Stimulated activated CD8-positive, alpha-beta memory T cell treated with anti-CD3 and anti-CD28 coated beads, Interleukin-4, amount 100 ng/mL, for 48 hours (primary cell): ENCODE data around the gene CEP63.
A peak's percentile ranks its signal among the peaks of the same experiment; 100 is the strongest.
"Not testable (repeated sequence)": the region's sequence is repeated elsewhere in the genome, so short reads cannot be mapped to it uniquely, and the experiment has no call there.

Experiments
- DNase-seq: peaks from one replicate; pipeline ENCODE4 v3.0.0-alpha.2; 2020

The CEP63 gene

DNA sequence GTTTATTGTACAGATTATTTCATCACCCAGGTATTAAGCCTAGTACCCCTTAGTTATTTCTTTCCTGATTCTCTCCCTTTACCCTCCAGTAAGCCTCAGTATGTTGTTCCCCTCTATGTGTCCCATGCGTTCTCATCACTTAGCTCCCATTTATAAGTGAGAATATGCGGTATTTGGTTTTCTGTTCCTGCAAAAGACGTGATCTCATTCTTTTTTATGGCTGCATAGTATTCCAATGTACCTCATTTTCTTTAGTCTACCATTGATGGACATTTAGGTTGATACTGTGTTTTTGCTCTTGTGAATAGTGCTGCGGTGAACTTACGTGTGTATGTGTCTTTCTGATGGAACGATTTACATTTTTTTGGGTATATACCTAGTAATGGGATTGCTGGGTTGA, 36.7 kb downstream of the CEP63 start:
- DNase-seq: no peak

DNA sequence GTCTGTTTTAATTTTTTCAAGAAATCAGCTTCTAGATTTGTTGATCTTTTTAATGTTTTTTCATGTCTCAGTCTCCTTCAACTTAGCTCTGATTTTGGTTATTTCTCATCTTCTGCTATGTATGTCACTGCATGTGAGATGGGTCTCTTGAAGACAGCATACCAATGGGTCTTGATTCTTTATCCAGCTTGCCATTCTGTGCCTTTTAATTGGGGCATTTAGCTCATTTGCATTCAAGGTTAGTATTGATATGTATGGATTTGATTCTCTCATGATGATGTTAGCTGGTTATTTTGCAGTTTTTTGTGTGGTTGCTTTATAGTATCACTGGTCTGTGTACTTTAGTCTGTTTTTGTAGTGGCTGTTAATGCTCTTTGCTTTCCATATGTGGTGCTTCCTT, 39.4 kb downstream of the CEP63 start:
- DNase-seq: no peak

DNA sequence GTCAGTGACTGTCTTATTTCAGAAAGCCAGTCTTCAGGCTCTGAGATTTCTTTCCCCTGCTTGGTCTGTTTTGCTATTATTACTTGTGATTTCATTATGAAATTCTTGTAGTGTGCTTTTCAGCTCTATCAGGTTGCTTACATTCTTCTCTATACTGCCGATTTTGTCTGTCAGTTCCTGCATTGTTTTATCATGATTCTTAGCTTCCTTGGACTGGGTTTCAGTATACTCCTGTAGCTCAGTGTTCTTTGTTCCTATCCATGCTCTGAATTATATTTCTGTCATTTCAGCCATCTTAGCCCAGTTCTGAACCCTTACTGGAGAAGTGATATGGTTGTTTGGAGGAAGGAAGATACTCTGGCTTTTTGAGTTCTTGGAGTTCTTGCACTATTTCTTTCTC, 40.5 kb downstream of the CEP63 start:
- DNase-seq: no peak

DNA sequence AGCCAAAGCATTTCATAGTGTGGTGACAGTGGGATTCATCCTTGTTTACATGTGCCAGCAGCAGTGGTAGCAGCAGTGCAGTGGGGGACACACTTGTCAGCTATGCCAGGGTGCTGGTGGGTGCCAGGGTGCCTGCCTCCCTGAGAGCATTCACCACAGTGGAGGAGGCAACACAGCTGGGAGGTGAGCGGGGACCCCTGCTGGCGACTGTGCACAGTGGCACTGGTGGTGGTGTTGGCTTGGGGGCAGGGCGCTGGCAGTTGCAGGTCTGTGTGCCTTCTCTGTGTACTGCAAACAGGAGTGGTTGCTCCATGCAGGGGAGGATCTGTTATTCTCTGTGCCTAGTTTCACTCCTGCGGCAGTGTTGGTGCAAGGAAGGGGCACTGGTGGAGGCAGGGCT, 41.2 kb downstream of the CEP63 start:
- DNase-seq: peak; percentile 37

DNA sequence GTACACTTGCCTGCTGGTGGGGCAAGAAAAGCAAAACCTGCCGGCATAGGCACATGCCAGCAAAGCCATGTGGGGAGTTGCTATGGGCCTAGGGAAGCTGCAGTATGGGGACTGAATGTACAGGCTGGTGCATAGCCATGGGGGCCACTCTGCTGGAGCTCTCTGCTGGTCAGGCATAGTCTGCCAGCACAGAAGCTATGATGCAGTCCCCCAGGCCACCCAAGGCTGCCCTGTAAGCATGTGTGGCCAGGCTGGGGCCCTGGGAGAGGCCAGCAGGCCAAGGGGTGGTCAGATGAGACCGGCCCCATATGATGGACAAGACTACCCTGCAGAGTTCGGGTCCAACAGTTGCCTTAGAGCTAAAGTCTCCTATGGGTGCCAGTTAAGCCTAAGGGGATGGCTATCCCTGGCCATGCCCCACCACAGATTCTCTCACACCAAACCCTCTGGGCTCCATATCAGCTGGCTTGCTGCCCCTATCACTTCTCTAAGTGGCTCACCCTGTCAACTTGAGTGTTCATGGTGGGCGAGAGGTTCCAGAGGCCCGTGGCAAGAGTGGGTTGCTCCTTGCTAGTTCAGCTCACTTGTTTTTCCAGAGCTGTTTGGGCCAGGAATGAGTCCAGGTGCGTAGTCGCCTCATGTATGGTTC, 41.8 kb downstream of the CEP63 start:
- DNase-seq: no peak

DNA sequence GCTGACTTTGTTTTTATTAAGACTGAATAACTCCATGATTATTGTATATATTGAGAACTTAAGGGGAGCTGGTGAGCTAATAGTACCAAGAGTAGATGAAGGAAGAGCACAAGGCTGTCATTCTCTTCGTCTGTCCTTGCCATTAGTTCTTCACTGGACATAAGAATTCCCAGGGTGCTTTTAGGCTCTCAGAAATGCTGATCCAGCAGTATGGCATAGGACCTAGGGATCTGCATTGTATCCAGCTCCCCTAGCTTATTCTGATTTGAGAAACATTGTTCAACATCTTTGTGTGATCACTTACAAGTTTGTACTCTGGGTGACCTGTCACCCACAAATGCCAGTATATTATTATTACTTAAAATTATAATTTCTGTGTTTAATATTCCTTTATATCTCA, 47.6 kb downstream of the CEP63 start:
- no peak for DNase-seq

DNA sequence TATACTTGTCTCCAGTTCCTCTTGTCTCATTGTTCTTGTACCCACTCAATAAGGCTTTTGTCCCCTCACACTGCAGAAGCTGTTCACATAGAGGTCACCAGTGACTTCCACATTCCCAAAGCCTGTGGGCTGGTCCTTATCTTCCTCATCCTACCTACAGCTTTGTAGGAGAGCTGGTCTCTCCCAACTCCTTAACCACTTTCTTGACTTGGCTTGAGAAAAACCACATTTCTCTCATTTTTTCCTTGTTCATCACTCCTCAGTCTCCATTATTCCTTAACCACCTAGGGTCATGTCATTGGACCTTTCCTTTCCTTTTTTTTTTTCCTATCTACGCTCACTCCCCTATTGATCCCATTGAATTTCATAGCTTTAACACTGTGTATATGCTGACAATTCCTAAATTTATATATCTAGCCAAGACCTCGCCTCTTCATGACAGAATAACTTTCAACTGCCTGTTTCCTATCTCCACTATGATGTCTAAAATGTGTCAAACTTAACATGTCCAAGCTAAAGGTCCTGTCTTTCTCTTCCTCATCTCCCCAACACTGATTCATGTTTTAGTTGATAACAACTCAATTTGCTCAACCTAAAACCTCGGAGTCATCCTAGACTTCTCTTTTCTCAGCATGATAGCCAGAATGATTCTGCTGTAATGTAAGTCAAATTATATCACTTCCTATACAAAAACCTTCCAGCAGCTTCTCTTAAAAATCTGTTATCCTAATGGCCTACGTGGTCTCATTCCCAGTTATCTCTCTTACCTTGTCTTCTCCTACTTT, 49.5 kb downstream of the CEP63 start:
- no peak for DNase-seq

DNA sequence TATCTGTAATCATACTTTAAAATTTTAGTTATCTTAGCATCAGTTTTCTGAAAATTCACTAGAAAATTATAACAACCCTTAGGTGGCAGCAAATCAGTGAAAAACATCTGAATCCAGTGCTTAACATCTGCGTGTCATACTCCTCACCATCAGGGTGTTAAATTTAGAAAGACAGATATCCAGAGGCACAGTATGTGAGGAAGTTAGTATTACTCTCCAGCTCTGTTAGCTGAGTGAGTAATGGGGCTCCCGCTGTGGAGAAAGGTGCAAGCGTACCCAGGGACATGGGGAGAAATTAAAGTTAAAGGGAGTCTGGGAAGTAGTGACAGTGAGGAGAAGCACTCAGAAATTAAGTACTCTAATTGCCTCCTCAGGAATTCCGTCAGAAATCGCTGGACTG, 50.9 kb downstream of the CEP63 start:
- DNase-seq: no peak

DNA sequence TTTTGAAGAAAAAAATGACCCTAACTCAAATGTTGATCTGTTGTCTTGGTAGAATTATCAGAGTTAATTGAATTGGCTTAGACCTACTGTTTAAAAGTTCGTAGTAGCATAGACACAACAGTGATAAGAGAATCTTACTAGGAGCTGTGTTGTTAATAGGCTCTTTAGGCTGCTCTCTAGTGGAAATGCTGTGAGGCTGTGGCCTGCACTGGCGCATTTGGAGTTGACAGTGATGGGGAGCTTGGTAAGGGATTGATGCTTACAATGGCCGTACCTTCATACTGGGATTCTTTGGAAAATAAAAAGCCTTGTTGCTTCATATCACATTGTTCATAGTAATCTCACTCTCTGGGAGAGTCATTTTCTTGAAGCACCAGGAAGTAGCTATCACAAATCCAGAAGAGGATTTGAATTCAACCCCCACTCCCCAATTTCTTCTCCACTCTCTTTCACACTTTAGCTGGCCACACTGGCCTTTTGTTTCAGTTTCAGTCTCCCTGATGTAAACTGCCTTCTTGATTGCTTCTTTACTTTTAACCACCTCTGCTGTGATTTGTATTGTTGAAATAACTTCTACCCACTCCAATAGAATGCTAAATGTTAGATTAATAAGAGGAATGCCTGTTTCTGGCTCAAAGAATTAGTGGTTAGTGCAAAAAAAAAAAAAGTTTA, 56.6 kb downstream of the CEP63 start:
- no peak for DNase-seq

DNA sequence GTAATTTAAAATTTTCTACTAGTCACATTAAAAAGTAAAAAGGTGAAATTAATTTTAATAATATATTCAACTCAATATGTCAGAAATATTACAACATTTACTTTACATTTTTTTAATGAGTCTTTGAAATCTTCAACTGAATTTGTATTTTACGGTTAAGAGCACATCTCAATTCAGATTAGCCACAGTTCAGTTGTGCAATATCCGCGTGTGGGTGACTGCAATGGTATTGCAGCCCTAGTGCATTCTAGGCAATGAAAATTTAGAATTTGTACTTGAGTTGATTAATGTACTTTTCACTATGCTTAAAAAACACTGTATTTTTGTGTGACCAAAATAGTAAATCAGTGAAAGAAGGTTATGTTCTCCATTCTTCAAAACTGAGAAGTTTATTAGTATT, 57.3 kb downstream of the CEP63 start:
- DNase-seq: no peak

DNA sequence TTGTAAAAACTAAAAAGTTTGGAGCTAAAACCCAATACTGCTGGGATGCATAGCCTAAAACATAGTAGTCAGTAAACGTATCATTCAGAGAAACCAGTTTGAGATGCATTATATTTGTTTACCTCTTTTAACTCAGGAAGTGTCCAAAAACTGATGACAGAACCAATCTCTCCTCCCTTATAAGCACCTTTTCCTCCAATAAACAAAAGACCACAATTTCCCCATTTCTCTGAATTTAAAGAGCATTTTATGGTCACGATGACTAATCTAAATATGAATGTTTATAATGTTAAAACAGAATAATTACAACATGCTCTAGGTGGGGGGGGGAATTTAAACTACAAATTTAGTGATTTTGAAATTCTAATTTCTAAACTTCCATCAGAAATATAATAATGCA, 58.5 kb downstream of the CEP63 start:
- DNase-seq: no peak

DNA sequence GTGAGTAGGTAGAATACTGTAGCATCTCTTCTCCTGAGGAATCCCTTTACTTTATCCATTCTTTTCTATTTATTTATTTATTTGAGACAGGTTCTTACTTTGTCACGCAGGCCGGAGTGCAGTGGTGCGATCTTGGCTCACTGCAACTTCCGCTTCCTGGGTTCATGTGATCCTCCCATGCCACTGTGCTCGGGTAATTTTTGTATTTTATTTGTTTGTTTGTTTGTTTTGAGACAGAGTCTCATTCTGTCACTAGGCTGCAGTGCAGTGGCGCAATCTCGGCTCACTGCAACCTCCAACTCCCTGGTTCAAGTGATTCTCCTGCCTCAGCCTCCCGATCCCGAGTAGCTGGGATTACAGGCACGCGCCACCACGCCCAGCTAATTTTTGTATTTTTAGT, 58.9 kb downstream of the CEP63 start:
- not testable (repeated sequence) for DNase-seq

DNA sequence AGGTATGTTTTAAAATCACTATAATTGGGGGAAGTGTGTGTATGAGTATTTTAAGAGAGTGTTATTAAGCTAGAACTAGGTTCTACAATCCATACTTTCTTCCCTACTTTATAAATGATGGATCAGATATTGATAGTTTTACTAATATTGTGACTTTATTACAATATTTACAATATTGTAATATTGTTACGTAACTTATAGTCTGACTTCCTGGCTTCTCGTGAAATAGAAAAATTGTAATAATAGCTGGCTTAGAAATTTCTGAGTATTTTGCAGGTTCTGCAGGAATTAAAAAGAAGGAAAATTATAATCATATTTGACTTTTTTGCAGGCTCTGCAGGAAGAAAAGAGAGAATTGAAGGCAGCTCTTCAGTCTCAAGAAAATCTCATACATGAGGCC, 60.0 kb downstream of the CEP63 start:
- no peak for DNase-seq

DNA sequence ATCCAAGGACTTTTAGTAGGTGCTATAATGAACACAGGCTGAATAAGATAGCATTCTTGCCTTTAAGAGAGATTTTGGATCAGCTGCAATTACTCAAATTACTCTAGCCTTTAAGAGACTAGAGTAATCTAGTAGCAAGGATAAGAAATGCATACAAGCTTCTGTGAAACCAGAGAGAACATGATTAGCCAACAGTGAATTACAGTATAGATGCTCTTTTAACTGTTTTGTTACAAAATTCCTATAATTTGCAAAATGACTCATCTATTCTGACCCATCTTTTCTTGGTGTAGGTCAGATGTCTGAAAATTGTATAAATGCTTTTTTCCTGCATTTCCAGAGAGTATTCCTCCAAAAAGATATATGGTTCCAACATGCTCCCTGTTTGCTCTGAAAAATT, 66.9 kb downstream of the CEP63 start:
- DNase-seq: no peak

DNA sequence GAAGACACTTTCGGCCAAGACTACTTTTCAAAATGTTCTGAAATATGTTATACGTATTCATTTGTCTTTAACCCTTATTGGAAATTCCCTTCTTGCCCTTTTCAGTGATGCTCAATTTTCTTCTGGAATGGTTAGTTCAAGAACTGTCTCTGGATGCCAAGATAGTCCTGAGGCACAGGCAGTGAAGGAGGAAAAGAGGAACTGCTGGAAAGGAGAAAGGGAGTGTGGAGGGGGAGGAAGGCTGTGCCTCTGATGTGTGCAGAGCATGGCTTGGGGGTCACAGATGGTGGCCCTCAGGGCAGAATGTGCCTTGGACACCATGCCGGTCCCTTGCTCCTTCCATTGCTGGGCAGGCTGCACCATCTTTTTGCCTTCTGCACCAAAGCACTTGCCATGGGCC, 73.7 kb downstream of the CEP63 start:
- DNase-seq: no peak

DNA sequence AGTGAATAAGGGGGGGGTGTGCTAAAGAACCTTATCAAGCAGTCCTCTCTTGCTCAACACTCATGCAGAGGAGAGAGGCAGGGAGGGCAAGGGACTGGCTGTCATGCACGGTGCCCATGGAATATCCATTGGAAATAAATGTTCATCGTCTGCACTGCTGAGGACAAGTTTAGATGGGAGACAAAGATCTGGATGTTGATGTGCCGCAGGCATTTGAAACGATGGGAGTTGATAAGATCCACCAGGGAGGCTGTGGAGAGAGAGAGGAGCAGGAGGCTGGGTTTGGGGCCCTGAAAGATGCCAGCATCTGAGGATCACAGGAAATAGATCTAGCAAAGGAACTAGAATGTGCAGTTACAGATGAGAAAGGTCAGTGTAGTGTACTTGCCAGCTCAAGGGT, 76.2 kb downstream of the CEP63 start:
- DNase-seq: no peak

DNA sequence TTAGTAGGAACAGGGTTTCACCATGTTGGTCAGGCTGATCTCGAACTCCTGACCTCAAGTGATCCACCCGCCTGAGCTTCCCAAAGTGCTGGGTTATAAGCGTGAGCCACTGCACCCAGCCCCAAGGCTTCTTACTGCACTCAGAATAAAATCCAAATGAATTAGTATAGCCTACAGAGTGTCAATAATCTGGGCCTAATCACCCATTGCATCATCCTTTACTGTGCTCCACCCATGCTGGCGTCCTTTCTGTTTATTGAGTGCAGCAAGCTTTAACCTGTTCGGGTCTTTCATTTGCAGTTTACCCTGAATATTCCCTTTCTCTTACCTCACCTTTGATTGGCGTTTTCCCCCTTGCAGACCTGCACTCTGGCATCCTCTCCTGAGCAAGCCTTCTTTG, 77.7 kb downstream of the CEP63 start:
- DNase-seq: no peak

DNA sequence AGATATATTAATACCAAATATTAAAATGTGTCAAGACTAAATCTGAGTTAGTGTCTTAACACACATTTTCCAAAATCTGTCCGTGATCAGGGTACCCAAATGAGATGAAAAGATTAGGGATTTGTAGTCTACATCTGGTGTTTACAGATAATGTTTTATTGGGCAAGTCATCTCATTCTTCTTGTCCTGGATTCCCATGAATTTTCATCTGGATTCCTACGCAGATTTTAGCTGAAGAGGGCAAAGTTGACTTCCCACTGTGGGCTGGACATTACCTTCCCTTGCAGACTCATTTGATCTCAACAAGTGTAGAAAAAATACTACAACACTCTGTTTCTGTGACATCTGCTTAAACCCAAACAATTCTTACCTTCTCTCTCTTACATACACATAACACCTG, 79.1 kb downstream of the CEP63 start:
- no peak for DNase-seq

DNA sequence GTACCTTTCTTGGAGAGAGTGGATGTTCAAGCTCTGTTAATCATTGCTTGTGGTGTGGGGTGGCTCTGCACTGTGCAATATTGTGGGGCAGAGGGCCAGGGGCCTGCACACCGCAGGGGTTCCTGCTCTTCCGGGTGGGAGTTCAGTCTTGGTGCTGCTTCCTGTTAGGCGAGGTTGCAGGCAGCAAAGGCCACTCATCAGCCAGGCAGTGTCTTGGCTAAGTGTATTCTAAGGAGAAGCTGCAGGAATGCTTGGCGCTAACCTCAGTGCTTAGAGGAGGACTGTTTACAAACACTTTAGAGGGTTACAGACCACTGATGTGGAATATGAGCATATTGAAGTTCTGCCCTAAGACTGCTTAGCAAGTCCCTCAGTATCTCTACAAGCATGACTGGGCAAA, 81.7 kb downstream of the CEP63 start:
- no peak for DNase-seq

DNA sequence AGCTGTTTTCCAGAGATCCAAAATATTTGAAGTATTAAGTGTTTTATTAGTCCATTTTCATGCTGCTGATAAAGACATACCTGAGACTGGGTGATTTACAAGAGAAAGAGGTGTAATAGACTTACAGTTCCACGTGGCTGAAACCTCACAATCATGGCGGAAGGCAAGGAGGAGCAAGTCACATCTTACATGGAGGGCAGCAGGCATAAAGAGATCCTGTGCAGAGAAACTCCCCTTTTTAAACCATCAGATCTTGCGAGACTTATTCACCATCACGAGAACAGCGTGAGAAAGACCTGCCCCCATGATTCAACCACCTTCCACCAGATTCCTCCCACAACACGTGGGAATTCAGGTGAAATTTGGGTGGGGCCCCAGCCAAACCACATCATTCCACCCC, 82.9 kb downstream of the CEP63 start:
- DNase-seq: no peak

DNA sequence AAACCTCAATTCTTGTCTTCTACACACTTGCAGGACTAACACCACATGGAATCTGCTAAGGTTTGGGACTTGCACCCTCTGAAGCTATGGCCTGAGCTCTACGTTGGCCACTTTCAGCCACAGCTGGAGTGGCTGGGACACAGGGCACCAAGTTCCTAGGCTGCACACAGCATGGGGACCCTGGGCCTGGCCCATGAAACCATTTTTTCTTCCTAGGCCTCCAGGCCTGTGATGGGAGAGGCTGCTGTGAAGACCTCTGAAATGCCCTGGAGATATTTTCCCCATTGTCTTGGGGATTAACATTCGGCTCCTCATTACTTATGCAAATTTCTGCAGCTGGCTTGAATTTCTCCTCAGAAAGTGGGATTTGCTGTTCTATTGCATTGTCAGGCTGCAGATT, 84.0 kb downstream of the CEP63 start:
- not testable (repeated sequence) for DNase-seq

DNA sequence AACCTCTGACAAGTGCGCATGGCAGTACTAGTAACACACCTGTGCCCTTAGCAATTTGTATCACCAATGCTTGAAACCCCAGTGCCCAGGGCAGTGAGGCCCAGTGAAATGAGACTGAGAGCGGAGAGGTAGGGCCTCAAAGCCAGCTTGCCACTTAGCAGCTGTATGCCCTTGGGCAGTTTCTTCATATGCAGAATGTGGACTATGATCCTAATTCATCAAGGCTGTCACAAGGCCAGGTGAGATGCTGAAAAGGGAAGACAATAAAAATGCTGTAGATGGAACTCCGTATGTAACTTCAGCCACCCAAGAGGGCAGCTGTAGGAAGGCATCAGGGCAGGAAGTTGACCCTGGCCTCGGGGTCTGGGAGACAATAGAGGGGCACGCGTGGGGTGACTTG, 90.6 kb downstream of the CEP63 start:
- no peak for DNase-seq

DNA sequence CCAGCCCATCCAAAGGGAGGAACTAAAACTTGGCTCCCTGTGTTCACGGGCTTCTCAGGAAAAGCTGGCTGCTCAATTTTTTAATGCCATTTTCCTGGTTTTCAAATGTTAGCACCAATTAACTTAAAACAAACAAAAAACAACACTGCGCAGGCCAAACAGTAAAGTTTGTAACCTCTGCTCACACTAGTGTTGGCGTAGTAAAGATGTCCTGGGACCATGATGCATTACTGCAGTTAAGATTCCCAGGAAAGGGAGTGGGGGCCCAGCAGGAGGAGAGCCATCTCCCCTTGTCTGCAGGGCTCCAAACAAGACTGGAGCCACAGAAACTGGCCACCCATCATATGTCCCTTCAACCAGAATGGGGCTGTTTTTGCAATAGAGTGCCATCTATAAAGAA, 91.0 kb downstream of the CEP63 start:
- no peak for DNase-seq

DNA sequence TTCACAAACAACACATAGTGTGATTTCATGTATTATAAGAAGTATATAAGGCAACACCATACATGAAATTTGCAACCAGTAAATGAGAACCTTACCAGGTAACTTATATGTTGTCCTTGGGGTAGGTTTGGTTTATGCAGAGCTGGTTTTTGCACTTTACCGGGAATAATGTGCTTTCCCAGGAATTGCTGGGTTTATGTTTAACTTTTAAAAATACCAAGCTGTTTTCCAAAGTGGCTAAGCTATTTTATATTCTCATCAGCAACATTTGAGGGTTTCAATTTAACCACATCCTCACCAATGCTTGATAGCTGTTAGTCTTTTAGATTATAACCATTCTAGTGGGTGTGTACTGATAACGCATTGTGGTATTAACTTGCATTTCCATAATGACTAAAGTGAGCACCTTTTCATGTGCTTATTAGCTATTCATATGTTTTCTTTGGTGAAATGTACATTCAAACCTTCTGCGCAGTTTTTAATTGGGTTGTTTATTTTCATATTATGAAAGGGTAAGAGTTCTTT, 93.3 kb downstream of the CEP63 start:
- DNase-seq: no peak
